Endometrium (tissue), 2 donors: ENCODE results near the gene PLA2G7.
"Not testable (repeated sequence)": the region's sequence is repeated elsewhere in the genome, so short reads cannot be mapped to it uniquely, and the experiment has no call there.

Experiments used
- FAIRE-seq: peaks from 2 replicates; lab custom pipeline; 2012; peaks lifted over from hg19 to GRCh38; lab: Jason Lieb, UNC
- donor health status: control.
- donor health status: control.

The PLA2G7 gene

DNA sequence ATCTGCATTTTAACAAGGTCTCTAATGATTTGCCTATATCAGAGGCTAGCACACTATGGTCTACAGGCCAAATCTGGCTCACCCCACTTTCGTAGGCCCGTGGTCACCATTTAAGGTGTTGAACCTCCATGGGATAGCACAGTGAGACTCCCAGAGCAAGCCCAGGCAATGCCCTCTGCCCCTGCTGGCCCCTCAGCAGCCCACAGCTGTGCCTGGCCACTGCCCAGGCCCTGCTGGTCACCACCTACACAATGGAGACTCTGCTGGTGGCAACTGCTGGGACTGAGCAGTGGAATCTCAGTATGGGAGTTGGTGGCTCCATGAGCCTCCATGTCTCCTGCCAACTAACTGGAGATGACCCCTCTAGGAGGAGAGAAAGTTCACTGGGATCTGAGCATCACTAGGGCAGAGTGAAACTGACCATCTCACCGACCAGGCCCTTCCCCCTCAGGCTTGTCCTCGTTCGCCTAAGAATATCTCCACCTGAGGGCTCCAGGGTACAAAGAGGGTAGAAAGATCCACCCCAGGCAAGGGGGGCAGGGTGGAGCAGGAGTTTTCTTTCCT, 13.8 kb upstream of the PLA2G7 start:
- FAIRE-seq: no peak

DNA sequence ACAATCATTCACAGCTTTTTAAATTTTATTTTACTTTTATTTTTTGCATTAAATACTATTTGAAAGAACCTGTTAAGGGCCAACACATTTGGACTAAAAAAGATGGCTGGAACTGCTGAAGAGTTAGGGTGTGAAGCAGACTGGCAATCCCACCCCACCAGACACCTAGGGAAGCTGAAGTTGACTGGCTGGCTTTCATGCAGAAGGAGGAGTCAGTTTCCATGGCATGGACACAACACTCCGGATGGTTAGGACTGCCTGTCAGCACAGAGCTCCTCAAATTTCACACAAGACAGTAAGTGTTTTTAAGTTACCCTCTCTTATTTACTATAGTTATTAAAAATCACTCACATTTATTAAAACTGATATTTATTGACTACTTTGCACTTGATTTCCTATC, 11.5 kb upstream of the PLA2G7 start, which contains the start of gene ANKRD66:
Gene ANKRD66 (plus strand): TSS at position 238 of the 400 bp plus-strand sequence. CDS start 5,016 bp downstream, outside the sequence.
- no peak for FAIRE-seq

DNA sequence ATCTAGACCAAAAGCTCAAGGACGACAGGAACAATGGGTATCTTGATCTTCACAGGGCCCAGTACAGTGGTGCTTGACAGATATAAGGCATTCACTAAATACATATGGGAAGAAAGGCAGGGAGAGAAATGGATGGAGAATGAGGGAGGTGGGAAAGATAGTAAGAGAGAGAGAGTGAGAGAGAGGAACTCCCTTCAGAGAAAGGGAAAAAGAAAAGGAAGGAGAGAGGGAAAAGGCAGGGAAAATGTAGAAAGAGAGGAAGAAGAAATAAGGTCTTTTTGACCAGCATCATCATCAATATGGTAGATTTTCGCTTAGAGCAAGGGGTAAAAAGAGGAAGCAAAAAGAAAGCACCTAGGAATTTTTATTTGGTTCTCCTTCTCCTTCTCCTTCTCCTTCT, 10.8 kb upstream of the PLA2G7 start:
- no peak for FAIRE-seq

GRCh38 chr6:46744159-46744725, 9.1 kb upstream of the PLA2G7 start:
- FAIRE-seq: not testable (repeated sequence)

DNA sequence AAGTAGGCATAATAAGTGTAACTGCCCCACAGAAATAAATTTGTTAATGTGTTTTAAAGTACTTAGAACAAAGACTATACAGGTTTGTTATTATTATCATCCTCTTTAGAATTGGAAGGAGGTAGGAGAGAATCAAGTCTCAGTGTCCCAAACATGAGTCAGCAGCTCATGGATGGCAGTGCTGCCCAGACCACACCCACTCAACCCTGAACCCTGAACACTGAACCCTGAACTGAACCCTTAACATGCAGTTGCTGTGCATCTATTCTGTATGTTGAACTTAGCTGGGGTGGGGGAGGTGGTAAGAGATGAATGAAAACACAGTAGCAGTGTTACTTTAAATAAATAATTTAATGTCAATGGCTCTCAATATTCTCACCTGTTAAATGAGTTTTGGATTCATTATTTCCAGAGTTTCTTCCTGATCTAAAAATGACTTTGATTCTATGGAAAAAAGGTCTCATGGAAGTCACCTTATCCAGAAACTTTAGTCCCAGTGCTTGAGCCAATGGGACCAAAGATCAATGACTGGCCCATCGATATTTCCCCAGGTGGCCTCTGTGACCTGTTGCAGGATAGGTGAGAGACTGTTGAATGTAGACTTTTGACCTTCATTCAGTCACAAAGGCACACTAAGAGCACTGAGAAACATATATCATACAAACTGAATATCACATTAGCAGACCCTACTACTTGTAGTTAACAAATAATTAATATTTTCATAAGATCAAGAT, 8.4 kb upstream of the PLA2G7 start:
- no peak for FAIRE-seq

GRCh38 chr6:46741910-46742309, 6.7 kb upstream of the PLA2G7 start:
- no peak for FAIRE-seq

GRCh38 chr6:46741482-46741881, 6.3 kb upstream of the PLA2G7 start:
- FAIRE-seq: no peak

- FAIRE-seq: no peak
Measured at GRCh38 chr6:46736906-46737305, 1.7 kb upstream of the PLA2G7 start.

DNA sequence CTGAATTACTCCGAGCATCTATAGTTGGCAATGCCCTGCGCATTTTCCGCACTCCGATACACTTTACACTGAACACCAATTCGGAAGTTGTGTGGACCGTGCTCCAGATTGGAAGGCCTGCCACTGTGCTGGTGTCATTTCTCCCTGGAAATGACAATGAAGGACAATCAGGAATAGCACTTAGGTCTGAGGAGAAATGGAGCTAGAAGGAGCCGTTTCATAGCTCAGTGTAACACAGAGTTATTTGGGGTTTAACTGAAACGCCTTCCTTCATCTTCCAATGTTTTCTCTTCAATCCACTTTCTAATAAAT, 501 bp upstream of the PLA2G7 start:
- FAIRE-seq: no peak

DNA sequence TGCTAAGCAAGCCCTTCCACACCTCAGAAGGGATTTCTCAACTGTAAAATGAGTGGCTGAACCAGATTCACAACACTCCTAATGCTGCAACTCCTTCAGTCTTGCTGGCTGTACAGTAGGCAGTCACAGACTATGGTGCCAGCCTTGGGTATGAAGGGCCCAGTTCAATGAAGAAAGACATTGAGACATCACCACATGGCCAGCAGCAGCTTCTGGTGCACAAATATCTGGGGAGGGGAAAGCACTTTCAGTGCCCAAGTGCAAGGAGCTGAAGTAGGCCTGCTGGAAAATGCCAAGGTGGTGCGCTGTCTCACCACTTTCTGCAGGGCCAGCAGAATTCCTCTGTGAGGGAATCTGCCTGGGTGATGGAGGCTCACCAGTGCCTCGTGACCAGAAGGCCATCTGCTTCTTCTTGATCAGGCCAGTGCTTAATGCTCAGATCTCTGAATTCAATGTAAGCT, 1.8 kb downstream of the PLA2G7 start:
- no peak for FAIRE-seq

DNA sequence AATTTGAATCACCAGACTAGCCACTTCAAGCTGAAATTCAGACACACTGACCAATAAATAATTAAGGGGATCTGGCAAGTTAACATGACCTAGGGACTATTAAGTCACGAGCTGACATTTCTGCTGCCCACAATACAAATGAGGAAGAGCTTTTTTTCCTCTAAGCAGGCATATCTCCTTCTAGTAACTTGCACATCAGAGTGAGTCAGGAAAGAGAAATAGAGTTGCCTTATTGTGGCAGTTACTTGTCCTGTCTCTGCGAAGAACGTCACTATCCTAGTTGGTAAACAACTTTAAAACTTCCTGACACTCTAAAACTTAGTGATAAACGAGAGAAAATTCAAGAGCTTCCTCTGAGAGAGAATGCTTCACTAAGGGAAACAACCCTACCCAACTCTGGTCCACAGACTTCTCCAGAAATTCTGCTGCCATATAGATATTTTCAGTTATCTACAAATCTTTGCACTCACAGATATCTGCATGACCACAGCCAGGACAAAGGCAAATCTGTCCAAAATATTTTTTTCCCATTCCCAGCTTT, 4.2 kb downstream of the PLA2G7 start:
- FAIRE-seq: no peak

GRCh38 chr6:46729787-46730326, 5.3 kb downstream of the PLA2G7 start:
- FAIRE-seq: no peak

GRCh38 chr6:46720401-46720800, 14.8 kb downstream of the PLA2G7 start:
- FAIRE-seq: no peak

- FAIRE-seq: no peak
Measured at GRCh38 chr6:46719099-46719498, 16.1 kb downstream of the PLA2G7 start.

GRCh38 chr6:46715141-46715540, 20.0 kb downstream of the PLA2G7 start:
- FAIRE-seq: no peak

DNA sequence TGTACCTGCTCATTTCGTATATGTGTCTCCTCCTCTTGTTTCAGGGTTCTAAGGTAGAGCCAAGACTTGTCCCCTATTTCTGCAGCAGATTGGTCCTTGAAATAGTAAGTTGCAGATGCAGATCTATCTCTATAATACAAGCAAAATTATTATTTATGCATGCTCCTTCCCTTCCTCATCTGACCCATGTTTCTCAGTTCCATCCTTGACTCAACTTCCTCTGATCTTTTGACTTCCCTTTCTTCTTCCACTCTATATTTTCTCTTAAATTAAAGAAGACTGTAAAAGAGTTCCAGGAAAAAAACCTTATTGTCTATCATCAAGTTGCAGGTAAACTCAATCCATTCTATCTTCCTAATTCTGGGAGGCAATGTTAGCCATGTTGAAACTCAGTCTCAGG, 23.7 kb downstream of the PLA2G7 start:
- no peak for FAIRE-seq

- no peak for FAIRE-seq
Measured at GRCh38 chr6:46706464-46706863, 28.7 kb downstream of the PLA2G7 start.

DNA sequence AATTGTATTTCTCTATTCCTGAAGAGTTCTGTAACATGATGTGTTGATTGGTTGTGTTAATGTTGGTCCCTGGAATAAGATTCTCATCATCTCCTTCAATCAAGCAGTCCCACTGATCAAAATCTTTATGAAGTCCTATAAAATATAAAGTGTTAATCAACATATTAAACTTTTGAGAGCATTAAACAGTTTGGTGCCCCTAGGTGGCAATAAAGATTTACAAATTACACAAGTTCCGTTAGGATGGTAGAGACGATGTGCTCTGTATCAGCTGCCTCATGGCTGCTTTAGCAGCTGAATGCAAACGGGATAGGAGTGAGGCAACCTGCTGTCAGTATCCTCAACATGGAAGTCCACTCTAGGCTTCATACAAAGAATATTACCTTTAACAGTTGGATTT, 30.6 kb downstream of the PLA2G7 start:
- FAIRE-seq: no peak

DNA sequence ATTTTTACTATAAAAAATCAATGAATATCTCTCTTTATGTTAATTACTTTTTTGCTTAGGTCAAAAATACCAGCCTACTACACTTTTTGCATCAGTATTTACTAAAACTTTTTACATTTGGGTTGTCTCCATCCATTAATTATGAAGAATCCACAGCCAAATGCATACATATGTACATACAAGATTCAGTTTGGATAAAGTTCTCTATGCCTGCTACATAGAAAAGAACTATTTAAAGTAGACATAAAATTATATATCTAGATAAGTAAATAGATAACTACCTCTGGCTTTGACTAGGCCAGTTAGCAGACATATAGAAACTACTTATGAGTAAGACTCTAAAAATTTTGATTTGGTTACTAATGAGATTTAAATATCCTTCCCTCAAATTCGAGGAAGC, 35.2 kb downstream of the PLA2G7 start:
- no peak for FAIRE-seq

DNA sequence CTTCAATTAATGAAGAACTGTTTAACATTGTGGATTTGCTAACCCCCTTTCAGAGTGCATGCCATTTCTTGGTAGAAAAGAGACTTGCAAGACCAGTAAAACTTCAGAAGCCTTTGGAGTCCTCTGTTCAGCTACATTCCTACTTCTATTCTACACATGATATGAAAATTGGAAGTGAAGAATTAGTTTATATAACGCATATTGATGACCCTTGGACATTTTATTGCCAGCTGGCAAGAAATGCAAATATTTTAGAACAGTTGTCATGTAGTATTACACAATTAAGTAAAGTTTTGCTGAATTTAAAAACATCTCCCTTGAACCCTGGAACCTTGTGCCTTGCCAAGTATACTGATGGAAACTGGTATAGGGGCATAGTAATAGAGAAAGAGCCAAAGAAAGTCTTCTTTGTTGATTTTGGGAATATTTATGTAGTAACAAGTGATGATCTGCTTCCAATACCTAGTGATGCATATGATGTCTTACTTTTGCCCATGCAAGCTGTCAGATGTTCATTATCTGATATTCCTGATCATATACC, 44.2 kb downstream of the PLA2G7 start:
- no peak for FAIRE-seq

DNA sequence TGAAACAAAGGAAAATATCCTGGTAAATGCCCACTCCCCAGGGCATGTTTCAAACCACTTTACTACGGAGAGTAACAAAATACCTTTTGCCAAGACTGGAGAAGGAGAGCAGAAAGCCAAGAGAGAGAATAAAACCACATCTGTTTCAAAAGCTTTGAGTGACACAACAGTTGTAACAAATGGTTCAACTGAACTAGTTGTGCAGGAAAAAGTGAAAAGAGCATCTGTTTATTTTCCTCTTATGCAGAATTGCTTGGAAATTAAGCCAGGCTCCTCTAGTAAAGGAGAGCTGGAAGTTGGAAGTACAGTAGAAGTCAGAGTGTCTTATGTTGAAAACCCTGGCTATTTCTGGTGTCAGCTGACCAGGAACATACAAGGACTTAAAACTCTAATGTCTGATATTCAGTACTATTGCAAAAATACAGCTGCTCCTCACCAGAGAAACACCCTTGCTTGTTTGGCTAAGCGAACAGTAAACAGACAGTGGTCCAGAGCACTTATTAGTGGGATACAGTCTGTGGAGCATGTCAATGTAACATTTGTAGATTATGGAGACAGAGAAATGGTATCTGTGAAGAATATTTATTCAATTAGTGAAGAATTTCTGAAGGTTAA, 44.9 kb downstream of the PLA2G7 start:
- FAIRE-seq: no peak

DNA sequence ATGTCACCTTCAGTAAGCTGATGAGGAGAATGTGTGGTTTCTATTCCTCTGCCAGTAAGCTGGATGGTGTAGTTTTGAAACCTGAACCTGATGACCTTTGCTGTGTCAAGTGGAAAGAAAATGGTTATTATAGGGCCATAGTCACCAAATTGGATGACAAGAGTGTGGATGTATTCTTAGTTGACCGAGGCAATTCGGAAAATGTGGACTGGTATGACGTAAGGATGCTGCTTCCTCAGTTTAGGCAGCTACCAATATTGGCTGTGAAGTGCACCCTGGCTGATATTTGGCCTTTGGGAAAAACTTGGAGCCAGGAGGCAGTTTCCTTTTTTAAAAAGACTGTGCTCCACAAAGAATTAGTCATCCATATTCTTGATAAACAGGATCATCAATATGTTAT, 45.5 kb downstream of the PLA2G7 start:
- no peak for FAIRE-seq

GRCh38 chr6:46688966-46689335, 46.2 kb downstream of the PLA2G7 start:
- FAIRE-seq: no peak
